Stimulated activated CD4-positive, alpha-beta T cell treated with anti-CD3 and anti-CD28 coated beads, Interleukin-15, amount 100 ng/mL, for 1 hour (primary cell): Measurements from ENCODE around the gene GLS.
"Not testable (repeated sequence)": the region's sequence is repeated elsewhere in the genome, so short reads cannot be mapped to it uniquely, and the experiment has no call there.

ENCODE experiments used
- DNase-seq, 2 donors: peaks; one replicate each; pipeline ENCODE4 v3.0.0-alpha.2; 2020; ENCODE audit warnings: low read depth in 1 of 2, low spot score in 1 of 2

Gene GLS

DNA sequence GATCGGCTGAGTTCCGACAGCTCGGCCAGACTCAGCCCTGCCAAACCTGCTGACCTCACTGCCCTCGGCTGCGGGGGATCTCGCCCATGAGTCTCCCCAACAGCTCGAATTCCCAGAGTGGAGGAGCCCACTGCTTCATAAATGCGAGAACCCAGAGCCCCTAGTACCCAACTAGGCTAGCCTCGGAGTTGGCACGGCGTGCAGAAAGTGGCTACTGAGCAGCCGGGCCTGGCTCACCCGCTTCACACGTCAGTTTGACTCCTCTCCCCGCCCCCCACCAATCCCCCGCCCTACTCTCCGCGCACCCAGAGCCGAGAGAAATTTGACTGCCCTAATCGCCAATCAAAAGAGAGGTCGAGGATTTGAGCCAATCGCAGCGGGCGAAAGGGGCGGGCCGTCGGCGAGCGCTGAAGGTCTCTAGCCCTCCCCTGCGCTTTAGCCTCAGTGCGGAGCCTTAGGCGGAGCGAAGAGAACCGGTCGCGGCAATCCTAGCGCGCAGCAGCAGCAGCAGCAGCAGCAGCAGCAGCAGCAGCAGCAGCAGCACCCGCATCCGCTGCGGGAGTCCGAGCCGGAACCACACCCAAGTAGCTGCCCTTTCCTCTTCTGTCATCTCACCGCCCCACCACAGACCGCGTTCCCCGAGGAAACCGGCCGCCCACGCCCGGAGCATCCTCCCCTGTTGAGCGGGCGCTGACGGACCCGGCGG is at the start of gene GLS:
TSS of gene GLS (plus strand) at position 444 of the 706 bp plus-strand sequence. CDS start 264 bp downstream, outside the sequence.
- DNase-seq, result peak; percentile 89

DNA sequence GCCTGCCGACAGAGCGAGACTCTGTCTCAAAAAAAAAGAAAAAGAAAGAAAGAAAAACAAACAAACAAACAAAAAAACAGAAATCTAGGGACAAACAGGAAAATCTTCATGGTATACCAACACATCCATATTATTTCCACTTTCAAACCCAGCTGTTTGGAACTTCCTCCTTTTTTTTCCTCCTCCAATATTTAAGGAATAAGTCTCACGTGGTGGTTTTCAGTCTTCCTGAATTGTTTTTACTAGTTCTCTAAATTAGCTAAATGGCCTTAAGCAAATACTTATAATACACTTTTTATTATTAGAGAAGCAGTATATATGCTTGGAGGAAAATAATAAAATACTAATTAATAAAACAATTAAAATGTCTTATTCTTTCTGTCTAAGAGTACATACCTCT is 48.7 kb upstream of the GLS start:
- no peak for DNase-seq

DNA sequence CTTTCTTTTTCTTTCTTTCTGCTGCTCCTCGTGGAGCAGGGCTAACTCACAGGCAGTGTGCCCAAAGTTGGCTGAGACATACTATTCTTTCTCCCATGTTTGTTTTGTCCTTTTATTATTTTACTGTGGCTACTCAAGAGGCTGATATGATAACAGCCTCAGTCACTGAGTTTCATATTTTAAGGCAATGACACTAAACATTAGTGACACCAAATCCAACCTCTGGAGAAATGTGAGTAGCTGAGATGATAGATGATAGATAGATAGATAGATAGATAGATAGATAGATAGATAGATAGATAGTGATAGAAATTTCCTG is 45.8 kb upstream of the GLS start:
- no peak for DNase-seq

DNA sequence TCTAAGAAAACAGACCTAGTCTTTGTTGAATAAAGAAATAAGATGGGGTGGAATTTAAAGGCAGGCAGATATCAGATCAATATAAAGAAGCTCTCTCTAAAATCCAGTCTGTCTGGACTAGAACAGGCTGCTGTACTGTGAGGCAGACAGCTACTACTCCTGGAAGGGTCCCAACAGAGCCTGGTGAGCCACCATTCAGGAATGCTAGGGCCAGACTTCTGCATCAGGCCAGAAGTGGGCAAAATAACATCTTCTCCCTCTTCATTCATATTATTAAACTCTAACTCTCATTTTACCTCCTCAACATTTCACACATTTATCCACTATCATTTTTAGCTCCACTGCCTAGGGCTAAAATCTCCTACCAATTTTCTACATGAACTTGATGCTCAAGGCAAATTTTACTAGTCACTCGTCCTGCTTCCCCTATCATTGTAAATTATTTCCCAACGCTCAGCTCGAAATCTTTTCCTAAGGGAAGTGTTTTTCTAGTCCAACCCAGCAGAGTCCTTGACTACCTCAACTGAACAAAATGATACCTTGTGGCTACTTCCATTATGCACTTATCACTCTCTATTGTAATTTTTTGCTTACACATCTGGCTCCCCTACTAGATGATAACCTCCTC is 45.2 kb upstream of the GLS start:
- no peak for DNase-seq

DNA sequence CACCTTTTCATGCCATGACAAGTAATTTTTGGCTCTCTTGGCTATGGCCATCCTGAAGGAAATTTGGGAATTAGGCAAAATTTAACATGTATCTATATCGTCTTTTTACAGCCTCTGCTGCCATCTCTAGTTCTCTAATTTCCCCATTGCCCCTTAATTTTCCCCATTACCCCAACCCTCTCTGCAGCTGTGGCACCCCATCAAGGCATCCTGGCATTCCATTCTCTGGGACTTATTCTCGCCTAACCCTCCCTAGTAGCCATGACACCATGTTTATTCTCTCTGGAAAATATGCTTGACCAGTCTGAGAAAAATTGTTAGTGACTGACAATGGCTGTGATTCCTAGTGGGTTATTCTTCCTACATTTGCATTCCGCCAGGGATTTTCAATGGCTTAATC is 43.9 kb upstream of the GLS start:
- no peak for DNase-seq

DNA sequence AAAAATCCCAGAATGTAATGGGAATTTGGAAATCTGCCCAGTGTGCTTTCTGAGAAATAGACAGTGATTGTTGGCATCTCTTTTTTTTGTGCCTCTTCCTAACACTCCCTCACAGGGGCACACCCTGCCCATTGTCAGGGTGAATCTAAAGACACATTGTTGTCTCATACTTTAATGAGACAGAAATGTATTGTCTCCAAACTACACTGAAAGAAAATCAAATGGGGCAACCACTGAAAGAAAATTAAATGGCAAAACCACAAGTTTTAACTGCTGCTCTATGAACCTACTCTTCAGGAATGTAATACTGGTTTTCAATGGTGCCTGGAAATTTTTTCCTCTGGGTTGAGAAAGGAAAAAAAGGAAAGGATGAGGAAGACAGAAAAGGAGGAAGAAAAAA is 43.2 kb upstream of the GLS start:
- no peak for DNase-seq

DNA sequence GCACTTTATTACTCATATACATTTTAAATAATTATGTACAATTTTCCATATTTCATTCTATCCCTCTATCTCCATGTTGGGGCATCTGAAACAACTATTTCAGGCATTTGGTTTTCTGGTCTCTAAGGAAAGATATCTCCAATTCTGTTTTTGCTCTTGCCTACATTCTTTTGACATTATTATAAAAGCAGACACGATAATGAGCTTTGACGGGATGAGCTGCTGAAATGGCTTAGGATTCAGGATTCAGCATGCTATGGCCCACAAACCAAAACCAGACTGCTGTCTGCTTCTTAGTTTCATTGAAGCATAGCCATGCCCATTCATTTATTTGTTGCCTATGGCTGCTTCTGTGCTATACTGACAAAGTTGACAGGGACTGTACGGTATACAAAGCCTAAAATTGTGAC is 42.7 kb upstream of the GLS start:
- DNase-seq, result no peak

DNA sequence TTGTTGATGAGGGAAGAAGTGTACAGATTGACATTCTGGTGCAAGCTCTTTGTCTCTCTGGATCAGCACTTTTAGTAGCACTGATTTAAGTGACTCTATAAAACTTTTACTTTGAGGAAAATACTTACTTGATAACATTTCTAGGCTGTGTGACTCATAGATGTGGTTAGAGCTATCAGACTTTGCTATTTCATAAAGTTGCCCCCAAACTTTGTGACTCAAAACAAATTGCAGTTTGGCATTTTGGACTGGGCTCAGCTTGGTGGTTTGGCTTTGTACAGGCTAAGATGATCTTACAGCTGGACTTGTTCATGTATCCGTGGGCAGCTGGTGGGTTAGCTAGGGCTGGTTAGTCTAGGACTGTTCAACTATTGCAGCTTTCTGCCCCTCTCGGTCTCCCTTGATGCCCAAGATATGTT is 42.1 kb upstream of the GLS start:
- DNase-seq, result no peak

DNA sequence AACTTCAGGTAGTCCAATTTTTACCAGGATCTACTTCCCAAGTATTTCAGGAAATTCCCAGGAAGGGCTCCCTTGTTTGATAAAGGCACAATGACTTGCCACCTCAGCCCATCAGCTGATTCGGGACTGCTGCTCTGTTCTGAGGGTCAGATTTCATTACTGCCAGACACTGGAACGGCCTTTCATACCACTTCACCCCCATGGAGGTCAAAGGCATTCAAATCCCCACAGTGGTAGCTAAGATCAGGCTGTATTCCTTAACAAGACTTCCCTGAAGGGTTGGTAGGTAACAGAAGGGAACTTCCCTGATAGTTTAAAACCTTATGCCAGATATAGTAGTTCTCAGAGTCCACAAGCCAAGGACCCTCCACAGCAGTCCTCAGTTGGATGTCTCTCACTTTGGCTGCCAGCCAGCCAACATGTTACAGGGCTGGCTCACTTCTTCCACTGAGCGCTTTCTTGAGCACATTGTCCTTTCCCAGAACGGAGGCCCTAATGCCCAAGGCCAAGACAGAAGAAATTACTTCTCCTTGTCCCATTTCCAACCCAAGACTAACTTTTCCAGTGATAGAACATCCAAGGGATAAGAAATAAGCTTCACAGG is 40.0 kb upstream of the GLS start:
- DNase-seq, result no peak

DNA sequence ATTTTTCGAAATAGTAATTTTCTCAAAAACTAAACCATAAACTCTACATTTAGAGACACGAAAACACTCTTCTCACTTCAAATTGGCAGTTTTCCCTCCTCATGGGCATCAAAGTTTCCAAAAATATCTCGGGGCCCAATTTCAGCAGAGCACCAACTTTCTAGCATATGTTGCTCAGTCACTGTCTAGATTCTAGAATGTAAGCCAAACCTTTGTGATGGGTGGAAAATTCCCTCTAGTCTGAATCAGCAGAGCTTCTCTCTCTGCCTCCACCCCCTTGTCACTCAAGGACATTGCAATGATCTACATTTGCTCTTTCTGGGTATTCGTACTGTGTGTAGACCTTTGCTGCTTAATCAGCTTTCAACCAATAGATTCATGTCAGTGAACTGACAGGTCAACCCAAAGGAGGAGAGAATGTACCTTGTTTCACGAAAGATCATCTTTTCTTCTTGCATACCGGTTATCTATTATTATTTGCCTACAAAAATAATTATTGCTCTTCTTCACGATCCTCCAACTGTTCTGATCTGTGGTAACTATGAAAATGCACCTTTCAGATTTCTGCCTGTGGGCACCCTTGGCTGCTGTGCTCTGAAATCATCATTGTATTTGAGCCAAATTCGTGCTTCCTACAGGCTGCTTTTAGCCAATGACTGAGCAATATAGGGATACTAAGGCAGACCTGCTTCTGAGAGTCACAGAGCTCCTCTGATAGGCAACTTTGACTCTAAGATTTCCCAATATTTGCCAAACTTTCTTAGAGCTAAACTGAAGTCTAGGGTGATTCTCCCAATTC is 38.7 kb upstream of the GLS start:
- DNase-seq, result no peak

DNA sequence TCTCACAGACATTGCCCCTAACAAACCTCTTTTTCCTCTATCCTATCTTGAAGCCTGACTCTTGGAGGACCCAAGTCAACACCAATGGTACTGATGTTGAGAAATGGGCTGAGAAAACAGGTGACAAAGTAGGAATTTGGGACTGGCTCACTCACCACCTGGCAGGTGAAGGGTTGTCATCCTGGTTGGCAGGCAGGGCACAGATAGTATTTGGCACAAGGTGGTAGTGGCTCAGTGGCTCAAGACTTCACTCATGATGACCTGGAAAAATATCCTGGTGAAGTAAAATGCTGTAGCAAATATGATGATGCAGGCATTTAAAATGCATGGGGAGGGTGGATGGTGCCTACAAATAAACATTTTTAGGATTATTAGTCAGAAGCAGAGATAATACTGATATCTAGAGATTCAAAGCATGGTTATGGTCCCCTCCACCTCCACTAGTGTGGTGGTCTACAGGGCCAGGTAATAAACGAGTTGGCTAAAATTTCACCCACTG is 38.0 kb upstream of the GLS start:
- no peak for DNase-seq

DNA sequence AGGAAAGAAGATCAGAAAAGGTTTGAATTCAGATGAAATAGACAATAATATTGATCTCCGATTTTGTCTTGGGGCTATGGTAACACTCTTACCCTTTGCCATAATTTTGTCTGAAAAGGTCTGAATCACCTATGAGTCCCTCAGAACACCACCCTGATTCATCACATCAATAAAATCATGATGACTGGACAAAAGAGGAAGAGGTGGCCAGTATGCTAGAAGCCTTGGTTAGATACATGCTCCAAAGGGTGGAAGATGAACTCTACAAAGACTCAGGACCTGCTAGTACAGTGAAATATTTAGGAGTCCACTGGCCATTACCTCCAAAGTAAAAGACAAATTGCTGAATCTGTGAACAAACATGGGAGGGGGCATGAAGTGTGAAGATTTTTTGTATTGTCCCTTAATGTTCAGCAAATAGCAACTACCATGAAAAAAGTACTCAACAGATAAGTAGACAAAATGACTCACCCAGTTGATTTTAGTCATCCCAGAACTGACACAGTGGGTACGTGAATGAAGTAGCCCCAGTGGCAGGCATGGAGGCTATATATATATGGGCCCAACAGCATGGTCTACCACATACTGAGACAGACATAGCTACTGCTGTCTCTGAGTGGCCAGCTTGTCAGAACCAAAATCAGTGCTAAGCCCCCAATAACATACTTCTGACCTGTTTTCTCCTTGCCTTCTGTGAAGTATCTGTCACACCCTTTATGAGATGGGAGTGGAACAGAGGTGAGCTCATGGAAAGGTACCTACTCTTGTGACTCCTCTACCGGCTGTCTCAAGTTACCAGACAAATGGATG is 36.5 kb upstream of the GLS start:
- DNase-seq, result no peak

DNA sequence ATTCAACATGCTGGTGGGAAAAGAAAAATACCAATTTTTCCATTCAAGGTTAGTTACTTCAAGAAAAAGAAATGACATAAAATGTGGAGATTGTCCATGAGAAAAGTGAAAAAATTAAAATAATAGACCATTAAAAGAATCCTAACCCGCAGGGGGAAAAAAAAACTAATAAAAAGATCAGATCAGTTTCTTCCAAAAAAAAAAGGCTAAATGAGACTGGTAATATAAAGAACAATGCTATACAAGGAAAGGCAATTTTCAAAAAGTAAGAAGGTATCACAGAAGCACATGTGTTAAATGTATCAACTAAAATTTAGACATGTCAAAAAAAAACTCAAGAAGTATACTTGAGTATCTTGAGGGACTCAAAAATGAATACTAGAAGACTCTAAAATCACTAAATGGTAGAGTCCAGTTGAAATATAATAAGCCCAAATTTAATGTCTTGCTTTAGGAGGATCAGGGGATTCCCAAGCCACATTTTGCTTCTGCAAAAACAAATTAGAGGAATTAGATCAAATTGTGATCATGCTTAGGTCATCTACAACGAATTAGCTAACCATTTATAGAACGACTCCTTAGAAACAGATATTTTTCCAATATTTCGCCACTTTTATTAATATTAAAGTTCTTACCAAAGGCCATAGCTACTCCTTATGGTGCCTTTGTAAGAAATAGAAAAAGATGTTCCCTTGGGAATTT is 35.8 kb upstream of the GLS start:
- no peak for DNase-seq

DNA sequence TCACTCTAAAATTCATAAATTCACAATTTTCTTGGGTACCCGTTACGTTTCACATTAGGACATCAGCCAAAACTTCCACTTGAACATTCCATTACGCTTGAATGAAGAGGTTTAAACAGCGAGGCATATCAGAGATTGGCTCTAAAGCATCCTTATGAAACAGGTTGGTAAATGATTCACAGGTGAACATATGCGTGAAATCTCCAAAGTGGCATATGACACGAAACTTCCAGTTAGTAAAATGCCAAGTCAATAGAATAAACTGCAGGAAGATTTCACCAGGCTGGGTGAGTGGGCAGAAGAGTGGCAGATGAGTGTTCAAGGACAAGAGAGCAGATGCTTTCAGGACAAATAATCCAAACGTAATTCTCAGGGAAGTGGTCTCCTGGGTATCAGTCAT is 33.9 kb upstream of the GLS start:
- DNase-seq, result no peak

DNA sequence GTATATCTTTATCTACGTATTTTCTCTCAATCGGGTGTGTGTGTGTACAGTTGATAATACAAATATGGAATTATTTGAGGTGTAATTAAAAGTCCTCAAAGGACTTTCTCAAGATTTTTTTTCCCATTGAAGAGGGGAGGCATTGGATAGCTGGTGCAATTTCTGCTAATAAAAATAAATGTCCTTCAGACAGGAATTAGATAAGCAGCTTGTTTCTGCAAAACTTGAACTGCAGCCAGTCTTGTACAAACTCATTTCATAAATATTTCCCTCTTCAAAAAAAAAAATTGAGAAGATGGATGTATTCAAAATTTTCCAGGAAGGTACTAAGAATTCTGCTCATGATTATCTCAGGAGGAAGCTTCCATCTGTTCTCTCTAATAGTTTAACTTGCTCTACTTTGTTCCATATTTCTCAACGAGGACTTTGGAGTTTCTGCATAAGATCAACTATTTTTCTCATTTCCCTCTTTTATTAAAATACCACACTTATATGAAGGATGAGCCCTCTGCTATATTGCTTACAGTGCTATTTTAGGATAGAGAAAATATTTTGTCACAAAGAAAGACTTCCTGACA is 33.0 kb upstream of the GLS start:
- no peak for DNase-seq

DNA sequence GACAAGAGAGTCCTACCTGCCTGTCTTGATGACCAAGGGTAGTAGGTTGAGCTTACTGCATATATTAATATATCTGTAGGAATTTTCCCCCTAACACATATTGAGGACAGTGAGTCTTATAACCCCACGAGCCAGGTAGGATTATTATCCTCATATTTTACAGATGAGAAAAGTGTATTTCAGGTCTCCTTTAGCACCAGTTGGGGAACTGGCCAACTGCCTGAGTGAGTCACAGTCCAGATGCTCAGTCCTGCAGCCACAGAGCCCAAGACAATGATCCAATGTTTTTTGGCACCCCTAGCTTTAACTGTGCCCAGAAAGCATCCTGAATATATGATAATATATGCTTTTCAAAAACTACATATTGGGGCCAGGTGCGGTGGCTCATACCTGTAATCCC is 30.8 kb upstream of the GLS start:
- no peak for DNase-seq

DNA sequence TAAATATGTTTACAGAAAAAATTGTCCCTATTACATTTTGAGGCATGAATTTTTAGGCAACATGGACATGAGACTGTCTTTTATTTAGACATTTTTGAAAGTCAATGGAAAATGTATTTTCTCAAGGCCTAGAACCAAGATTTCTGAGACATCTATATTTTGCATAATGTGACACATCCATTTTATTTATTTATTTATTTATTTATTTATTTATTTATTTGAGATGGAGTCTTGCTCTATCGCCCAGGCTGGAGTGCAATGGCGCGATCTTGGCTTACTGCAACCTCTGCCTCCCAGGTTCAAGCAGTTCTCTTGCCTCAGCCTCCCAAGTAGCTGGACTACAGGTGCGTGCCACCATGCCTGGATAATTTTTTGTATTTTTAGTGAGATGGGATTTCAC is 27.6 kb upstream of the GLS start:
- not testable (repeated sequence) for DNase-seq

DNA sequence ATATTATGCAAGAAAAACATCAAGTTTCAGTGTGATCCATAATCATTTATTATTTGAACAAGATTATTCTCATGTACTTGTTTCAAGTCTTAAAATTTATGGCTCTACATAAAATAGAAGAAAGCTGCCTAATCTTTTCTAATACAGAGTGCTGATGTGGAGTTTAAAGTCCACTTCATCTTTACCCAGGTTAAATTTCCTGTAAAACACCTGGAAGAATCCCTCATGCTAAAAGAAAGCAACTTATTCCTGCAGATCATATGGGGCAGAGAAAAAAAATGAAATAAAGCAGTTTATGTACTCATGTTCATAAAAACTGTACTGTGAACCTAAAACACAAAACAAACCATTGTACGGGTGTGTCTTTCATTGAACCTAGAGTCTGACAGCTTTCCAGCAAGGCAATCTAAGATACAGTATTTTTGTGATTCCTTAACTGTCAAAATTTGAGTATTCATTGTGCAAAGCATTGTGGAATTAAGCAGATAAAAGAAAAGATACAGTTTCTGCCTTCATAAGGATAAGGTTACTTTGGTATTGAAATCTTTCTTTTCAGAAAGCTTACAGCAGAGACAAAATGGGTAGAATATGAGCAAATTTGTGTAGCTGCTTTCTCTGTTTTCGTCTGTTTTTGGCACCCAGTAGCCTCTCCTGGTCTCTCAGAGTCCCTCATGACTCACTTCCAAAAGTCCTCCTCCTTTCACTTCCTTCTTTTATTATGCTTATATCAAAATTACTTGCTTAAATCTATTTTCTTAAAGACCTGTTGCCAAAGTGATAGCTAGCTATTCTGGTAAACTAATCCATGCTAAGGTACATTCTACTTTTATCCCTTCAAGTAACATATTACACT is 26.9 kb upstream of the GLS start:
- no peak for DNase-seq

DNA sequence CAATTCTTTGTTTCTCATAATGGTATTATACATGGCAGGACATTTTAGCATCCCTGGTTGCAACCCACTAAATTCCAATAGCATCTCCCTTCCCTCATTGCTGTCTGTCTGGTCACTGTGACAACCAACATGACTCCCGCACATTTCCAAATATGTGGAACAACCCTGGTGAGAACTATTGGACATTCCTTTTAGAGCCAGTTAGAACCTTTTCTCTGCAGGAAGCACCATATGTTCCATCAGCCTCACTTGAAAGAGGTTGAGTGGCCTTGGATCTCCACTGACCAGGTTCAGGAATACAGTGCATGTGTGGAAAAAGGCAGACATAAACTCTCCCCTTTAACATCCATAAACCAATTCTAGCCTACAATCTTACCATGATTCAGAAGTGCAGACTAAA is 25.9 kb upstream of the GLS start:
- no peak for DNase-seq
